K562 (cell line): ENCODE results near the gene LTBP4. TPM values are rescaled to one million over a fixed set of nuclear protein-coding genes. Genes with fewer than 3 reads are reported as not detected.

Experiments used
- EP400 ChIP-seq: fragments of 450-650 bp; IDR thresholded peaks from 2 replicates; pipeline ENCODE4 v1.6.1; 2017; ENCODE audit warnings: antibody characterized with exemption, mild to moderate bottlenecking, moderate library complexity
- GATAD2A ChIP-seq: fragments of 450-650 bp; IDR thresholded peaks from 2 replicates; pipeline ENCODE4 v1.6.1; 2017
- HOXB6 ChIP-seq: fragments of 250-450 bp; sonication (Bioruptor Pico); IDR thresholded peaks from 2 replicates; pipeline ENCODE4 v1.5.1; 2022; ENCODE audit warnings: mild to moderate bottlenecking, borderline replicate concordance
- PHB ChIP-seq: fragments of 250-450 bp; sonication (Bioruptor Pico); IDR thresholded peaks from 2 replicates; pipeline ENCODE4 v1.5.0; 2021
- PHF8 ChIP-seq: fragments of 200-600 bp; sonication (generic); IDR thresholded peaks from 2 replicates; pipeline ENCODE4 v1.6.1; 2012; ENCODE audit warnings: mixed run types, mild to moderate bottlenecking, inconsistent platforms, low read length, moderate library complexity, borderline replicate concordance
- SLC30A9 ChIP-seq: fragments of 250-450 bp; sonication (Bioruptor Pico); IDR thresholded peaks from 2 replicates; pipeline ENCODE4 v1.8.0; 2022; ENCODE audit warnings: mild to moderate bottlenecking, moderate library complexity
- ZNF75A ChIP-seq: fragments of 450-650 bp; formaldehyde crosslinking; IDR thresholded peaks from 2 replicates; pipeline ENCODE4 v1.4.0; 2020; ENCODE audit warnings: mild to moderate bottlenecking
- polyA plus RNA-seq, 8 experiments: library from polyadenylated mRNA; depleted of rRNA in 4 of 8; stranded (reverse) in 5 of 8; unstranded in 3 of 8; fragments of >200 nt; fragmentation: Nextera tagmentation in 2 of 8; fragmentation: Illumina TruSeq in 1 of 8; extraction: Ambion mirVana in 2 of 8; extraction: Trizol in 1 of 8; gene quantifications; 2 replicates each; pipeline versions ENCODE4 v1.2.1 to v1.2.3, GENCODE V29; 2011 to 2014; ENCODE audit warnings: inconsistent platforms in 1 of 8, missing spikeins in 1 of 8
- total RNA-seq, 7 experiments: library from RNA; depleted of rRNA in 6 of 7; stranded (reverse); fragments of >200 nt in 6 of 7; fragmentation: Illumina TruSeq in 2 of 7; extraction: Trizol in 2 of 7; gene quantifications; 2 replicates each; pipeline versions ENCODE4 v1.2.1 to v1.2.3, GENCODE V29; 2011 to 2021; ENCODE audit warnings: low replicate concordance in 1 of 7
- TF ChIP-seq, protein P1 (sequence below): fragments of 250-450 bp; sonication (Bioruptor Pico); IDR thresholded peaks from 2 replicates; pipeline ENCODE4 v1.5.0; 2020; ENCODE audit warnings: mild to moderate bottlenecking, borderline replicate concordance
- TF ChIP-seq, protein P2 (sequence below): fragments of 450-650 bp; IDR thresholded peaks from 2 replicates; pipeline ENCODE4 v1.6.1; 2017; ENCODE audit warnings: antibody characterized with exemption
- TF ChIP-seq, protein P3 (sequence below): fragments of 450-650 bp; IDR thresholded peaks from 2 replicates; pipeline ENCODE4 v1.6.1; 2016; ENCODE audit warnings: mild to moderate bottlenecking
- TF ChIP-seq, protein P4 (sequence below): fragments of 450-650 bp; formaldehyde crosslinking; IDR thresholded peaks from 2 replicates; pipeline ENCODE4 v1.4.0; 2022; ENCODE audit warnings: missing genetic modification characterization
- TF ChIP-seq, protein P5 (sequence below): fragments of 450-650 bp; IDR thresholded peaks from 2 replicates; pipeline ENCODE4 v1.6.1; 2017; ENCODE audit warnings: antibody characterized with exemption, mild to moderate bottlenecking

Gene LTBP4
- total and polyA plus RNA-seq, 9 of the 15 experiments (the other 6 are each of a cell fraction or from before 2014, with no cell fraction given): 0.35 to 160 (median 31.6) TPM

DNA sequence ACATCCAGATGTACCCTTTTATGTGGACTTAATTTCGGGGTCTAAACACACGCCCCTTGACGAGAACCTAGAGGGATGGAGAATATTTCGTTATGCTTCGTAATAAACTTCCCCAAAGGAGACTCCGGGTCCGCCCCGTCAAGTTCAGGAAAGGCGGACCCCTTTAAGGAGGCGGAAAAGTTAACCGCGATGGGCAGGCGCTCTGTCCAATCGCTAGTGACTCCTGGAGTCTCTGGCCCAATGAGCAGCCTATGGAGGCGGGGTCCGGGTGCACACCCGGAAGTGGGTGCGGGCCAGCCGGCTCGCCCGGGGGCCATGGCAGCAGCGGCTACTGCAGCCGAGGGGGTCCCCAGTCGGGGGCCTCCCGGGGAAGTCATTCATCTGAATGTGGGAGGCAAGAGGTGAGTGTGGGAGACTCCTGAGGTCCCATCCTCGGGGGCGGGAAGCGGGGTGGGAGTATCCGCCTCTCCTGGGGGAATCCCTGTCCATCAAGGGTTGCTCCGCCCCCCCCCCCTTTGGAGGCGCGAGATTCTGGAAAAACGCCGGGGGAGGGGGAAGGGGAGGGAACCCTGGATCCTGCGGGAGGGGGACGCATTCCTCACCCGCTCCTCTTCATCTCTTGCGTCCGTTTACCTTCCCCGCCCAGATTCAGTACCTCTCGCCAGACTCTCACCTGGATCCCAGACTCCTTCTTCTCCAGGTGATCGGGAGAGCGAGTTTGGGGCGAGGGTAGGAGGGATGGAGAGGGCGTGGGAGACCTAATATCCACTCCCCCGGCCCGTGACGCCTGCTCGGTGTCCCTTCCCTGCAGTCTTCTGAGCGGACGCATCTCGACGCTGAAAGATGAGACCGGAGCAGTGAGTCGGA, 24.4 kb upstream of the LTBP4 start, which contains the start of gene SHKBP1 (continued):
- TF ChIP-seq, protein P1, sequence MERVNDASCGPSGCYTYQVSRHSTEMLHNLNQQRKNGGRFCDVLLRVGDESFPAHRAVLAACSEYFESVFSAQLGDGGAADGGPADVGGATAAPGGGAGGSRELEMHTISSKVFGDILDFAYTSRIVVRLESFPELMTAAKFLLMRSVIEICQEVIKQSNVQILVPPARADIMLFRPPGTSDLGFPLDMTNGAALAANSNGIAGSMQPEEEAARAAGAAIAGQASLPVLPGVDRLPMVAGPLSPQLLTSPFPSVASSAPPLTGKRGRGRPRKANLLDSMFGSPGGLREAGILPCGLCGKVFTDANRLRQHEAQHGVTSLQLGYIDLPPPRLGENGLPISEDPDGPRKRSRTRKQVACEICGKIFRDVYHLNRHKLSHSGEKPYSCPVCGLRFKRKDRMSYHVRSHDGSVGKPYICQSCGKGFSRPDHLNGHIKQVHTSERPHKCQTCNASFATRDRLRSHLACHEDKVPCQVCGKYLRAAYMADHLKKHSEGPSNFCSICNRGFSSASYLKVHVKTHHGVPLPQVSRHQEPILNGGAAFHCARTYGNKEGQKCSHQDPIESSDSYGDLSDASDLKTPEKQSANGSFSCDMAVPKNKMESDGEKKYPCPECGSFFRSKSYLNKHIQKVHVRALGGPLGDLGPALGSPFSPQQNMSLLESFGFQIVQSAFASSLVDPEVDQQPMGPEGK (CRISPR knock-in tag): no peak
- peak; percentile 68 for TF ChIP-seq PHF8
- TF ChIP-seq HOXB6 (CRISPR knock-in tag): no peak
- TF ChIP-seq, protein P2, sequence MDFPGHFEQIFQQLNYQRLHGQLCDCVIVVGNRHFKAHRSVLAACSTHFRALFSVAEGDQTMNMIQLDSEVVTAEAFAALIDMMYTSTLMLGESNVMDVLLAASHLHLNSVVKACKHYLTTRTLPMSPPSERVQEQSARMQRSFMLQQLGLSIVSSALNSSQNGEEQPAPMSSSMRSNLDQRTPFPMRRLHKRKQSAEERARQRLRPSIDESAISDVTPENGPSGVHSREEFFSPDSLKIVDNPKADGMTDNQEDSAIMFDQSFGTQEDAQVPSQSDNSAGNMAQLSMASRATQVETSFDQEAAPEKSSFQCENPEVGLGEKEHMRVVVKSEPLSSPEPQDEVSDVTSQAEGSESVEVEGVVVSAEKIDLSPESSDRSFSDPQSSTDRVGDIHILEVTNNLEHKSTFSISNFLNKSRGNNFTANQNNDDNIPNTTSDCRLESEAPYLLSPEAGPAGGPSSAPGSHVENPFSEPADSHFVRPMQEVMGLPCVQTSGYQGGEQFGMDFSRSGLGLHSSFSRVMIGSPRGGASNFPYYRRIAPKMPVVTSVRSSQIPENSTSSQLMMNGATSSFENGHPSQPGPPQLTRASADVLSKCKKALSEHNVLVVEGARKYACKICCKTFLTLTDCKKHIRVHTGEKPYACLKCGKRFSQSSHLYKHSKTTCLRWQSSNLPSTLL: no peak
- TF ChIP-seq, protein P3, sequence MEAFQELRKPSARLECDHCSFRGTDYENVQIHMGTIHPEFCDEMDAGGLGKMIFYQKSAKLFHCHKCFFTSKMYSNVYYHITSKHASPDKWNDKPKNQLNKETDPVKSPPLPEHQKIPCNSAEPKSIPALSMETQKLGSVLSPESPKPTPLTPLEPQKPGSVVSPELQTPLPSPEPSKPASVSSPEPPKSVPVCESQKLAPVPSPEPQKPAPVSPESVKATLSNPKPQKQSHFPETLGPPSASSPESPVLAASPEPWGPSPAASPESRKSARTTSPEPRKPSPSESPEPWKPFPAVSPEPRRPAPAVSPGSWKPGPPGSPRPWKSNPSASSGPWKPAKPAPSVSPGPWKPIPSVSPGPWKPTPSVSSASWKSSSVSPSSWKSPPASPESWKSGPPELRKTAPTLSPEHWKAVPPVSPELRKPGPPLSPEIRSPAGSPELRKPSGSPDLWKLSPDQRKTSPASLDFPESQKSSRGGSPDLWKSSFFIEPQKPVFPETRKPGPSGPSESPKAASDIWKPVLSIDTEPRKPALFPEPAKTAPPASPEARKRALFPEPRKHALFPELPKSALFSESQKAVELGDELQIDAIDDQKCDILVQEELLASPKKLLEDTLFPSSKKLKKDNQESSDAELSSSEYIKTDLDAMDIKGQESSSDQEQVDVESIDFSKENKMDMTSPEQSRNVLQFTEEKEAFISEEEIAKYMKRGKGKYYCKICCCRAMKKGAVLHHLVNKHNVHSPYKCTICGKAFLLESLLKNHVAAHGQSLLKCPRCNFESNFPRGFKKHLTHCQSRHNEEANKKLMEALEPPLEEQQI: no peak
- no peak for TF ChIP-seq PHB
- TF ChIP-seq, protein P4, sequence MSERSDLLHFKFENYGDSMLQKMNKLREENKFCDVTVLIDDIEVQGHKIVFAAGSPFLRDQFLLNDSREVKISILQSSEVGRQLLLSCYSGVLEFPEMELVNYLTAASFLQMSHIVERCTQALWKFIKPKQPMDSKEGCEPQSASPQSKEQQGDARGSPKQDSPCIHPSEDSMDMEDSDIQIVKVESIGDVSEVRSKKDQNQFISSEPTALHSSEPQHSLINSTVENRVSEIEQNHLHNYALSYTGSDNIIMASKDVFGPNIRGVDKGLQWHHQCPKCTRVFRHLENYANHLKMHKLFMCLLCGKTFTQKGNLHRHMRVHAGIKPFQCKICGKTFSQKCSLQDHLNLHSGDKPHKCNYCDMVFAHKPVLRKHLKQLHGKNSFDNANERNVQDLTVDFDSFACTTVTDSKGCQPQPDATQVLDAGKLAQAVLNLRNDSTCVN (CRISPR knock-in tag): no peak
- no peak; the same call in 1 of the 2 replicates for TF ChIP-seq EP400
- TF ChIP-seq ZNF75A (CRISPR knock-in tag): no peak
- no peak for TF ChIP-seq SLC30A9
- TF ChIP-seq GATAD2A: no peak
- TF ChIP-seq, protein P5, sequence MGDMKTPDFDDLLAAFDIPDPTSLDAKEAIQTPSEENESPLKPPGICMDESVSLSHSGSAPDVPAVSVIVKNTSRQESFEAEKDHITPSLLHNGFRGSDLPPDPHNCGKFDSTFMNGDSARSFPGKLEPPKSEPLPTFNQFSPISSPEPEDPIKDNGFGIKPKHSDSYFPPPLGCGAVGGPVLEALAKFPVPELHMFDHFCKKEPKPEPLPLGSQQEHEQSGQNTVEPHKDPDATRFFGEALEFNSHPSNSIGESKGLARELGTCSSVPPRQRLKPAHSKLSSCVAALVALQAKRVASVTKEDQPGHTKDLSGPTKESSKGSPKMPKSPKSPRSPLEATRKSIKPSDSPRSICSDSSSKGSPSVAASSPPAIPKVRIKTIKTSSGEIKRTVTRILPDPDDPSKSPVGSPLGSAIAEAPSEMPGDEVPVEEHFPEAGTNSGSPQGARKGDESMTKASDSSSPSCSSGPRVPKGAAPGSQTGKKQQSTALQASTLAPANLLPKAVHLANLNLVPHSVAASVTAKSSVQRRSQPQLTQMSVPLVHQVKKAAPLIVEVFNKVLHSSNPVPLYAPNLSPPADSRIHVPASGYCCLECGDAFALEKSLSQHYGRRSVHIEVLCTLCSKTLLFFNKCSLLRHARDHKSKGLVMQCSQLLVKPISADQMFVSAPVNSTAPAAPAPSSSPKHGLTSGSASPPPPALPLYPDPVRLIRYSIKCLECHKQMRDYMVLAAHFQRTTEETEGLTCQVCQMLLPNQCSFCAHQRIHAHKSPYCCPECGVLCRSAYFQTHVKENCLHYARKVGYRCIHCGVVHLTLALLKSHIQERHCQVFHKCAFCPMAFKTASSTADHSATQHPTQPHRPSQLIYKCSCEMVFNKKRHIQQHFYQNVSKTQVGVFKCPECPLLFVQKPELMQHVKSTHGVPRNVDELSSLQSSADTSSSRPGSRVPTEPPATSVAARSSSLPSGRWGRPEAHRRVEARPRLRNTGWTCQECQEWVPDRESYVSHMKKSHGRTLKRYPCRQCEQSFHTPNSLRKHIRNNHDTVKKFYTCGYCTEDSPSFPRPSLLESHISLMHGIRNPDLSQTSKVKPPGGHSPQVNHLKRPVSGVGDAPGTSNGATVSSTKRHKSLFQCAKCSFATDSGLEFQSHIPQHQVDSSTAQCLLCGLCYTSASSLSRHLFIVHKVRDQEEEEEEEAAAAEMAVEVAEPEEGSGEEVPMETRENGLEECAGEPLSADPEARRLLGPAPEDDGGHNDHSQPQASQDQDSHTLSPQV: no peak
